PC-9 (cell line): ENCODE results near the gene CD93. TPM values are rescaled to one million over a fixed set of nuclear protein-coding genes. Genes with fewer than 3 reads are reported as not detected.

Source experiments
- BruUV-seq: library from RNA; stranded (reverse); fragments of 400-500 nt; replicated peaks from 2 replicates; lab custom pipeline; 2021; lab: Mats Ljungman, UMichigan
- CTCF ChIA-PET: fragments of 300-600 bp; sonication (Branson Sonifier 250); formaldehyde crosslinking; loops from one replicate; lab custom pipeline; 2022; ENCODE audit warnings: antibody characterized with exemption; lab: Charles Lee
- POLR2A ChIA-PET: fragments of 300-600 bp; sonication (Branson Sonifier 250); formaldehyde crosslinking; loops from one replicate; lab custom pipeline; 2022; ENCODE audit warnings: antibody characterized with exemption; ENCODE audit not compliant: unreplicated experiment; lab: Charles Lee
- DNase-seq, 2 experiments: peaks; one replicate each; pipeline versions ENCODE4 v3.0.0 to v3.0.0-alpha.2; 2015 to 2022; ENCODE audit warnings: mixed read lengths in 1 of 2
- H2AFZ ChIP-seq: fragments of 200-600 bp; sonication (generic); 2 replicates; pipeline ENCODE4 v1.8.1; 2017; ENCODE audit warnings: antibody characterized with exemption
- H3F3A ChIP-seq: fragments of 200-600 bp; sonication (generic); 2 replicates; pipeline ENCODE4 v1.8.1; 2017; ENCODE audit warnings: antibody characterized with exemption, mild to moderate bottlenecking, low read depth; ENCODE audit not compliant: insufficient read depth
- H3K27ac ChIP-seq: fragments of 200-600 bp; sonication (generic); 2 replicates; pipeline ENCODE4 v1.6.1; 2016; ENCODE audit warnings: mixed run types
- H3K27me3 ChIP-seq: fragments of 200-600 bp; sonication (generic); 2 replicates; pipeline ENCODE4 v1.6.1; 2016; ENCODE audit warnings: low read depth, mixed run types; ENCODE audit not compliant: insufficient read depth
- H3K36me3 ChIP-seq: fragments of 200-600 bp; sonication (generic); 2 replicates; pipeline ENCODE4 v1.6.1; 2016; ENCODE audit warnings: low read depth, mixed run types
- H3K4me1 ChIP-seq: fragments of 200-600 bp; sonication (generic); replicated peaks from 2 replicates; pipeline ENCODE4 v1.6.1; 2016; ENCODE audit warnings: mixed run types; ENCODE audit not compliant: insufficient read depth
- H3K4me2 ChIP-seq: fragments of 200-600 bp; sonication (generic); 2 replicates; pipeline ENCODE4 v1.6.1; 2017; ENCODE audit warnings: mixed run types
- H3K4me3 ChIP-seq: fragments of 200-600 bp; sonication (generic); 2 replicates; pipeline ENCODE4 v1.6.1; 2016; ENCODE audit warnings: mixed run types
- H3K79me2 ChIP-seq: fragments of 200-600 bp; sonication (generic); 2 replicates; pipeline ENCODE4 v1.6.1; 2017; ENCODE audit warnings: low read depth, mixed run types
- H3K9me2 ChIP-seq: fragments of 200-600 bp; sonication (generic); 2 replicates; pipeline ENCODE4 v1.8.1; 2017; ENCODE audit warnings: mild to moderate bottlenecking; ENCODE audit not compliant: insufficient read depth
- H3K9me3 ChIP-seq: fragments of 200-600 bp; sonication (generic); 2 replicates; pipeline ENCODE4 v1.8.1; 2016; ENCODE audit warnings: low read depth; ENCODE audit not compliant: insufficient read depth
- H4K20me1 ChIP-seq: fragments of 200-600 bp; sonication (generic); 2 replicates; pipeline ENCODE4 v1.8.1; 2017; ENCODE audit not compliant: insufficient read depth
- EZH2 ChIP-seq: fragments of 200-600 bp; sonication (generic); IDR thresholded peaks from 2 replicates; pipeline ENCODE4 v1.8.0; 2017; ENCODE audit warnings: antibody characterized with exemption, low read depth
- intact Hi-C: fragments of 100-400 bp; cut with micrococcal nuclease; formaldehyde crosslinking; loops from one replicate; pipeline ENCODE4 v1.10.0; 2022; ENCODE audit not compliant: unreplicated experiment
- total RNA-seq: library from RNA; stranded (reverse); gene quantifications from 2 replicates; pipeline ENCODE4 v1.2.3, GENCODE V29; 2021
- TF ChIP-seq, protein P1 (sequence below): fragments of 200-600 bp; sonication (generic); conservative IDR thresholded peaks from 2 replicates; pipeline ENCODE4 v1.6.1; 2017; ENCODE audit warnings: mixed run types, antibody characterized with exemption, mild to moderate bottlenecking, moderate library complexity

CD93 gene
- total RNA-seq, 1 experiment from 2014 or later: 0.07 TPM

DNA sequence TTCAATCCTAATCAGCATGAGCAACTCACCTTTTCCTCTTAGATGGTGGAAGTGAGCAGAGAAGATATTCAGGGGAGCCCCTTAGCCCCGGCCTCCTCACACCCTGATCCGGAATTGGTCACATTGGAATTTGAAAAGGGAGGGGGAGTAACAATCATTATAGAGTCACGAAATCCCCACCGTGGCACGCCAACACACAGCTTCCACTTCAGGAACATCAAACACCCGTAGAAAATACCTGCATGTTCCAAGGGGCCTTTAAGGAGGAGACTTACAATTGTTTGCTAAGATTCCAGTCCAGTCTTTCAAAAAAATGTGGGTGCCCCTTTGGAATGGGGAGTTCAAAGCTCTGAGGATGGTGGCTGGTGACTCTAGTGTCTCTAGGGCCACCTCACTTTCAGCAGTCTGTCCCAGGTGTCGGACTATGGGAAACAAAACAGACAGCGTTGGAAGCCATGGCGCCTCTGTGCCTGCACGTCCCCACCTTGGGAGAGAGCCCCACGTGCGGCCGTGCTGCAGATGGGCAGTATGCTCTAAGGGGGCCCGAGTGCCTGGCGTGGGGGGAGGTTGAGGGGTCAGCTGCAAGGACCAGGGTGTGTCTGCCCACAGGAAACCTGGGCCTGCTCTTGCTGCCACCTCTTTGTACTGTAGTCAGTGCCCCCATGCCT lies 2.4 kb downstream of the CD93 start:
- no peaks in the 10 kb centered on the region for H3K9me2 ChIP-seq
- no peak overlapping the region for H3K27ac ChIP-seq
- H3K4me2 ChIP-seq: no peak overlapping the region
- no peaks in the 10 kb centered on the region for H3K4me1 ChIP-seq
- 0 out of 2 replicates have a peak, but pooled peaks cover 4% of the 10 kb centered on the region for H3K27me3 ChIP-seq
- no peak overlapping the region for H3K4me3 ChIP-seq
- no peaks in the 10 kb centered on the region for H3K79me2 ChIP-seq
- H3K9me3 ChIP-seq: no peaks in the 10 kb centered on the region
- CTCF ChIA-PET: no interaction called here
- H4K20me1 ChIP-seq: no peaks in the 10 kb centered on the region
- BruUV-seq: no TSS peak
- peaks cover 6% of the 10 kb centered on the region; the same call in 1 of the 2 replicates for H3F3A ChIP-seq
- intact Hi-C loops: no loop called here
- no peak overlapping the region for H2AFZ ChIP-seq
- DNase-seq: no peak
- POLR2A ChIA-PET: no interaction called here
- no peaks in the 10 kb centered on the region for H3K36me3 ChIP-seq
- TF ChIP-seq EZH2: no peak
- TF ChIP-seq, protein P1, sequence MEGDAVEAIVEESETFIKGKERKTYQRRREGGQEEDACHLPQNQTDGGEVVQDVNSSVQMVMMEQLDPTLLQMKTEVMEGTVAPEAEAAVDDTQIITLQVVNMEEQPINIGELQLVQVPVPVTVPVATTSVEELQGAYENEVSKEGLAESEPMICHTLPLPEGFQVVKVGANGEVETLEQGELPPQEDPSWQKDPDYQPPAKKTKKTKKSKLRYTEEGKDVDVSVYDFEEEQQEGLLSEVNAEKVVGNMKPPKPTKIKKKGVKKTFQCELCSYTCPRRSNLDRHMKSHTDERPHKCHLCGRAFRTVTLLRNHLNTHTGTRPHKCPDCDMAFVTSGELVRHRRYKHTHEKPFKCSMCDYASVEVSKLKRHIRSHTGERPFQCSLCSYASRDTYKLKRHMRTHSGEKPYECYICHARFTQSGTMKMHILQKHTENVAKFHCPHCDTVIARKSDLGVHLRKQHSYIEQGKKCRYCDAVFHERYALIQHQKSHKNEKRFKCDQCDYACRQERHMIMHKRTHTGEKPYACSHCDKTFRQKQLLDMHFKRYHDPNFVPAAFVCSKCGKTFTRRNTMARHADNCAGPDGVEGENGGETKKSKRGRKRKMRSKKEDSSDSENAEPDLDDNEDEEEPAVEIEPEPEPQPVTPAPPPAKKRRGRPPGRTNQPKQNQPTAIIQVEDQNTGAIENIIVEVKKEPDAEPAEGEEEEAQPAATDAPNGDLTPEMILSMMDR: no peak

DNA sequence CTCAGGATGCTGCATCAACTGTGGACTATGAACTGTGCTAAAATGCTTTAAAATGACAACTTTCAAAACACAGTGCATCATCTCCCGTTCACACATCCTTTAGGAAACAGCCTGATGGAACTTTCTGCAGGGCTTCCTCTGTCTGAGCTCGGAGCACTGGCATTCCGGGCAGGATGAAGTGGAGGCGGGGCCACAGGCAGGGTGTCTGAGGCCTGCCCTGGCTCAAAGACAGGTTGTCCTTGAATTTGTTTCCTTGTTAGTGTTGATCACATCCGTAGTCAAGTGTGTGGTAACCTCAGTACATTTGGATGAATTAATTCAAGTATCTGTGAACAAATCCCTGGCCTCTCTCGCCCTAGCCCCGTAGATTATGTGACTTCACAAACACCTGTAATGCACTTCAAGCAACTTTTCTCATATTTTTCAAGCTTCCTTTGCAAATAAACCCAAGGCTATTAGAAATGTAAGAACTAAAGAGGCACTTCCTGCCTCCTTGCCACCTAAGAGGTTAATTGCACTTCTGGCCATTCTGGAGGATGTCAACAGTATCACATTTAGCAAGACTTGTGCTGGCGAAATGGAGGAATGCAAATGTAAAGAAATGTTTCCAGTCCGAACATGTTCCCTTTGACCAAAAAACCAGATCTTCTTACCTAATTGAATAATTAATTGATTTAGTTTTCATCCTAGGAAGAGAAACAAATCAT lies 3.1 kb downstream of the CD93 start:
- DNase-seq: no peak

DNA sequence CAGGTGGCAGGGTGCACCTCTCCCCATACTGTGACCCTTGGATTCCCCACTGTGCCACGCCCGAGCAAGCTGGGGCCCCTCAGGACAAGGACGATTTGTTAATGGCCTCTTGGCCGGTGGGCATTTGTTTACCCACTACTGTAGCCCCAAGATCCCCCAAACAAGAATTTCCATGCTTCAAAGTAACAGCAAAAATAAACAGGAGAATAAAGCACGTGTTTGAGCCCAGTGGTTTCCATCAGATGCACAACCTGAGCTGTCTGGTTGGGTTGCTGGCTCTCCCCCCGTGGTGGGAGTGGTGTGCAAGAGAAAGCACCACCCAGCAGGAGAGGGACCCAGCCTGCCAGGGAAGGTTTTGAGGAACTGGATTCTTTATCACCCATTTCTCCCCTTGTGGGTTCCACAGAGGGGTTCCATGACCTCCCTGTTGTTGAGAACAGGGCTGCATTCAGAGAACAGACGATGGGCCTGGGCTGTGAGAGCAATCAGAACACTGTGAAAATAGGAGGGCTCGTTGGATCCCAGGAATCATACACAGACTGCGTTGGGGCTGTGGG lies 4.8 kb downstream of the CD93 start:
- no peak for DNase-seq
- POLR2A ChIA-PET: no interaction called here

More for the DNA sequence above, 3.1 kb downstream of the CD93 start:
- H3K9me2 ChIP-seq: no peaks in the 10 kb centered on the region
- no peak overlapping the region for H3K4me3 ChIP-seq
- intact Hi-C loops: no loop called here
- H3K4me2 ChIP-seq: no peak overlapping the region
- no peak overlapping the region for H2AFZ ChIP-seq
- no TSS peak for BruUV-seq
- no peaks in the 10 kb centered on the region for H3K9me3 ChIP-seq
- no peaks in the 10 kb centered on the region for H4K20me1 ChIP-seq
- TF ChIP-seq, protein P1: no peak
- TF ChIP-seq EZH2: no peak
- ChIA-PET CTCF (no interaction called here), POLR2A (no interaction called here)
- H3K27me3 ChIP-seq: no peaks in the 10 kb centered on the region
- peaks cover 6% of the 10 kb centered on the region; the same call in 1 of the 2 replicates for H3F3A ChIP-seq
- no peaks in the 10 kb centered on the region for H3K79me2 ChIP-seq
- H3K4me1 ChIP-seq: no peaks in the 10 kb centered on the region
- H3K27ac ChIP-seq: no peak overlapping the region
- H3K36me3 ChIP-seq: no peaks in the 10 kb centered on the region

More for the DNA sequence above, 4.8 kb downstream of the CD93 start:
- no peaks in the 10 kb centered on the region for H3K9me3 ChIP-seq
- no peak overlapping the region for H2AFZ ChIP-seq
- CTCF ChIA-PET: no interaction called here
- H3K9me2 ChIP-seq: no peaks in the 10 kb centered on the region
- H3K36me3 ChIP-seq: no peaks in the 10 kb centered on the region
- H3K4me2 ChIP-seq: no peak overlapping the region
- intact Hi-C loops: no loop called here
- H3K27ac ChIP-seq: no peak overlapping the region
- BruUV-seq: no TSS peak
- H3K79me2 ChIP-seq: no peaks in the 10 kb centered on the region
- H3F3A ChIP-seq: peaks cover 6% of the 10 kb centered on the region; the same call in 1 of the 2 replicates
- H3K4me1 ChIP-seq: no peaks in the 10 kb centered on the region
- H3K4me3 ChIP-seq: no peak overlapping the region
- no peaks in the 10 kb centered on the region for H3K27me3 ChIP-seq
- H4K20me1 ChIP-seq: no peaks in the 10 kb centered on the region
- TF ChIP-seq, protein P1: no peak
- no peak for TF ChIP-seq EZH2
